SKM-1 (cell line): Measurements from ENCODE around the gene CFAP298.
"Not testable (repeated sequence)": the region's sequence is repeated elsewhere in the genome, so short reads cannot be mapped to it uniquely, and the experiment has no call there.

Source experiments
- DNase-seq: peaks from one replicate; lab custom pipeline; 2025; ENCODE audit not compliant: unreplicated experiment; lab: John Stamatoyannopoulos, UW

CFAP298 gene

GRCh38 chr21:32569261-32570230 lies 42.6 kb downstream of the CFAP298 start:
- DNase-seq, result peak; percentile 70

DNA sequence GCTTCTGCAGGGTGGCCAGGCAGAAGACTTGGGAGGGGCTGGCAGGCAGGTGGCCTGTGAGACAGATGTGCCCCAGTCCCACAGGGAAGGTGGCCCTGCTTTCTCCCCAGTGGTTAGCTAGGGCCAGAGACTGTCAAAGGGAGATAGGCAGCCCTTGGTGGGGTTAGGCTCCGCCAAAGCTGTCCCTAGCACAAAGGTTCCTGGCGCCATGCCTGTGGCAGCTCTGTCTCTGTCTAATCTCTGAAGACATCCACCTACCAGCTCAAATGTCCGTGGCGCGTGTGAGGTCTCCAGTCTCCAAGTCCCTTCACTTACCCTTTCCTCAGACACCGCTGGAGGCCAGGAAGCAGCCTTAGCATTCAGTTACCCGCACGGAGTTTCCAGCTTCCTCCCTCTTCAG lies 44.6 kb downstream of the CFAP298 start:
- DNase-seq, result no peak

GRCh38 chr21:32566741-32567389 lies 45.3 kb downstream of the CFAP298 start:
- DNase-seq, result no peak

DNA sequence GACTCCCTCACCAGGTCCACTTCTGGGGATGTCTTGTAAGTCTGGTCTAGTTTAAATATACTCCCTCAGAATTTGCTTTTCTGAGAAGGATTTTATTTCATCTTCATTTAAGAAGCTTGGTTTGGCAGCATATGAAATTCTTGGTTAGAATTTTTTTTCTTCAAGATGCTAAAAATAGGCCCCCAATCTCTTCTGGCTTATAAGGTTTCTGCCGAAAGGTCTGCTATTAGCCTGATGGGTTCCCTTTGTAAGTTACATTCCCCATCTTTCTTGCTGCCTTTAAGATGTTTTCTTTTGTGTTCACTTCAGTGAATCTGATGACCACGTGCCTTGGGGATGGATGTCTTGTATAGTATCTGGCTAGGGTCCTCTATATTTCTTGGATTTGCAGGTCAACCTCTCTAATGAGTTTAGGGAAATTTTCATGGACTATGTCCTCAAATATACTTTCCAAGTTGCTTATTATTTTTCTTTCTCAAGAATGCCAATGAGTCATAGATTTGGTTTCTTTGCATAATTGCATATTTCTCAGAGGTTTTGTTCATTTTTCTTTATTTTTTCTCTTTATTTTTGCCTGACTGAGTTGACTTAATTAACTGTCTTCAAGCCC lies 46.2 kb downstream of the CFAP298 start:
- no peak for DNase-seq

DNA sequence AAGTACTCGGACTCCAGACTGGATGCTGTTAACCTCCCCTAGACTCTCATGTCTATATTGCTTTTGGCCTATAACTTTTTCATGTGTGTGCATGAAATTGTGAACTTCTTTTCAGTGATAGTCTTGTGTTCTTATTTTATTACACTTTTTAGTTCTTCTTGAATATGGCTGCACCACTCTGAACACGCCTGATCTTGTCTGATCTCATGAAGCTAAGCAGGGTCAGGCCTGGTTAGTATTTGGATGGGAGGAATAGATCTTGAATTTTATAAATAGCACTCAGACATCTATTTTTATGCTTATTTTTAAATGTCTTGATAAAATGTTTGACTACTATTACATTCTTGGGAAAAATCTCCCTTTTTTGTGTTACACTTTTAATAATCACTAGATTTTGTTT lies 49.3 kb downstream of the CFAP298 start:
- no peak for DNase-seq

DNA sequence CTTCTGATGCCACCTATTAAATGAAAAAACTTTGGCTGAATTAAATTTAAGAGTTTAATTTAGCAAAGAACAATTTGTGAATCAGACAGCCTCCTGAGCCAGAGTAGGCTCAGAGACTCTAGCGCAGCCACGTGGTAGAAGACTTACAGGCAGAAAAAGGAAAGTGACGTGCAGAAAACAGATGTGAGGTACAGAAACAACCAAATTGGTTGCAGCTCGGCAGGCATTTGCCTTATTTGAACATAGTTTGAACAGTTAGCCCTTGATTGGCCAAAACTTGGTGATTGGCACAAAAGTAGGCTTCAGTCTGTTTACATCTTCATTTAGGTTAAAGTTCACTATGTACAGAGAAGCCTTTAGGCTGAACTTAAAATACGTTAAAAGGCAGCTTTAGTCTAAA lies 49.8 kb downstream of the CFAP298 start:
- DNase-seq, result no peak

DNA sequence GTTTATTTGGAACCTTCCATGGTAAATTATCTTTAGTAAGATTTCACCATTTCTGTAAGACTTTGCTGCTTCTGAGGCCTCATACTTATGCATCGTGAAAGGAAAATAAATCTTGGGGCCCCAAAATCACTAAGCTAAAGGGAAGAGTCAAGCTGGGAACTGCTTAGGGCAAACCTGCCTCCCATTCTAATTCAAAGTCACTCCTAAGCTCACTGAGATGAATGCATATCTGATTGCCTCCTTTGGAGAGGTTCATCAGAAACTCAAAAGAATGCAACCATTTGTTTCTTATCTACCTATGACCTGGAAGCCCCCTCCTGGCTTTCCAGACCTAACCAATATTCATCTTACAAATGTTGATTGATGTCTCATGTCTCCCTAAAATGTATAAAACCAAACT lies 50.7 kb downstream of the CFAP298 start:
- not testable (repeated sequence) for DNase-seq

GRCh38 chr21:32560896-32561295 lies 51.3 kb downstream of the CFAP298 start:
- DNase-seq, result no peak

DNA sequence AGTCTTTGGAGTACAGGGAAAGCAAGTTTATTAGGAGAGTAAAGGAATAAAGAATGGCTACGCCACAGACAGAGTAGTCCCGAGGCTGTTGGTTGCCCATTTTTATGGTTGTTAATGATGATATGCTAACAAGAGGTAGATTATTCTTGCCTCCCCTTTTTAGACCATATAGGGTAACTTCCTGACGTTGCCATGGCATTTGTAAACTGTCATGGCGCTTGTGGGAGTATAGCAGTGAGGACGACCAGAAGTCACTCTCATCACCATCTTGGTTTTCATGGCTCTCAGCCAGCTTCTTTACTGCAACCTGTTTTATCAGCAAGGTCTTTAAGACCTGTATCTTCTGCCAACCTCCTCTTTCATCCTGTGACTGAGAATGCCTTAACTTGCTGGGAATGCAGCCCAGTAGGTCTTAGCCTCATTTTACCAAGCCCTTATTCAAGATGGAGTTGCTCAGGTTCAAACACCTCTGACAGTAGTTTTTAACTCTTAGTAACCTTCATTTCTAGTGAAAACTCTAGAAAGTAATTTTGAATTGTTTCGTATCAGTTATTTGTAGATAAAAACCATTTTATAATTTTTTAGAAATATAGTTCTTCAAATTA lies 53.1 kb downstream of the CFAP298 start:
- no peak for DNase-seq

GRCh38 chr21:32558106-32558505 lies 54.1 kb downstream of the CFAP298 start:
- DNase-seq, result no peak

- no peak for DNase-seq
Observed at GRCh38 chr21:32554832-32555638, 57.1 kb downstream of the CFAP298 start.

- no peak for DNase-seq
Observed at GRCh38 chr21:32549886-32550285, 62.3 kb downstream of the CFAP298 start.

GRCh38 chr21:32549440-32549839 lies 62.7 kb downstream of the CFAP298 start:
- DNase-seq, result peak; percentile 50
